NCI-H510A (cell line): ENCODE measurements around the gene COPB2.
A peak's percentile ranks its signal among the peaks of the same experiment; 100 is the strongest.
"Not testable (repeated sequence)": the region's sequence is repeated elsewhere in the genome, so short reads cannot be mapped to it uniquely, and the experiment has no call there.

Experiments used
- DNase-seq: peaks from one replicate; lab custom pipeline; 2025; lab: John Stamatoyannopoulos, UW

Gene COPB2

GRCh38 chr3:139389552-139390368 lies at the start of gene COPB2:
Gene COPB2 (minus strand): TSS chr3:139389647. CDS start chr3:139389550, 97 bp downstream.
- DNase-seq: peak; percentile 88

- no peak for DNase-seq
These were observed 45.4 kb upstream of the COPB2 start for GRCh38 chr3:139434764-139435307.

GRCh38 chr3:139434228-139434627 lies 44.8 kb upstream of the COPB2 start:
- DNase-seq: no peak

GRCh38 chr3:139433089-139433488 lies 43.6 kb upstream of the COPB2 start:
- DNase-seq: no peak

- no peak for DNase-seq
These were observed 41.0 kb upstream of the COPB2 start for GRCh38 chr3:139430493-139430892.

- peak; percentile 29 for DNase-seq
These were observed 38.0 kb upstream of the COPB2 start for GRCh38 chr3:139427283-139428060.

- DNase-seq: no peak
These were observed 36.4 kb upstream of the COPB2 start for GRCh38 chr3:139425745-139426400.

- DNase-seq: no peak
These were observed 33.8 kb upstream of the COPB2 start for GRCh38 chr3:139423232-139423631.

- DNase-seq: no peak
These were observed 32.0 kb upstream of the COPB2 start for GRCh38 chr3:139421460-139421859.

- DNase-seq: no peak
These were observed 31.6 kb upstream of the COPB2 start for GRCh38 chr3:139421040-139421439.

- DNase-seq: no peak
These were observed 28.7 kb upstream of the COPB2 start for GRCh38 chr3:139418144-139418543.

- DNase-seq: no peak
These were observed 26.8 kb upstream of the COPB2 start for GRCh38 chr3:139416275-139416674.

GRCh38 chr3:139414608-139415224 lies 25.3 kb upstream of the COPB2 start:
- DNase-seq: no peak

GRCh38 chr3:139412891-139413290 lies 23.4 kb upstream of the COPB2 start:
- not testable (repeated sequence) for DNase-seq

GRCh38 chr3:139401155-139401554 lies 11.7 kb upstream of the COPB2 start:
- DNase-seq: not testable (repeated sequence)

GRCh38 chr3:139396707-139397106 lies 7.3 kb upstream of the COPB2 start:
- DNase-seq: no peak

GRCh38 chr3:139394116-139394515 lies 4.7 kb upstream of the COPB2 start:
- no peak for DNase-seq

GRCh38 chr3:139388821-139389551 lies 461 bp downstream of the COPB2 start:
- DNase-seq: no peak

- DNase-seq: no peak
These were observed 1.4 kb downstream of the COPB2 start for GRCh38 chr3:139388077-139388476.

- not testable (repeated sequence) for DNase-seq
These were observed 7.2 kb downstream of the COPB2 start for GRCh38 chr3:139382291-139382690.

- no peak for DNase-seq
These were observed 8.9 kb downstream of the COPB2 start for GRCh38 chr3:139380575-139380974.
